ENCODE data around the gene MS4A4A.

MS4A4A gene

GRCh38 chr11:60314635-60315321, 34.3 kb downstream of the MS4A4A start:
- TF ChIP-seq Cebpa-rat (IDR thresholded peaks at IDR 0.05) = no peak
- H3K9ac ChIP-seq = peak overlapping the region in 5 of 11 experiments; percentile 7 to 84 (median 51); a peak in 8 of 22 replicates
- H3K36me3 ChIP-seq = peaks cover 0 to 7% (median 0%) of the 10 kb centered on the region in 11 experiments; a peak in 3 of 22 replicates
- peaks cover 26 to 82% (median 44%) of the 10 kb centered on the region in 10 experiments for H3K4me1 ChIP-seq
- peak overlapping the region in 5 of 11 experiments; percentile 22 to 92 (median 68); a peak in 9 of 22 replicates for H3K27ac ChIP-seq
- H3K27me3 ChIP-seq = no peaks in the 10 kb centered on the region
- peak overlapping the region; percentile 10 to 87 (median 53) for H3K4me2 ChIP-seq
- H3K4me3 ChIP-seq = no peak overlapping the region
- H3K9me3 ChIP-seq (replicated peaks in 1 of 11) = peaks cover 28 to 63% (median 36%) of the 10 kb centered on the region in 11 experiments
- H4K20me1 ChIP-seq = no peaks in the 10 kb centered on the region

GRCh38 chr11:60315871-60316270, 35.4 kb downstream of the MS4A4A start:
- peak overlapping the region in 2 of 11 experiments; percentile 28 to 39; a peak in 2 of 22 replicates for H3K9ac ChIP-seq
- TF ChIP-seq Cebpa-rat (IDR thresholded peaks at IDR 0.05) = no peak

DNA sequence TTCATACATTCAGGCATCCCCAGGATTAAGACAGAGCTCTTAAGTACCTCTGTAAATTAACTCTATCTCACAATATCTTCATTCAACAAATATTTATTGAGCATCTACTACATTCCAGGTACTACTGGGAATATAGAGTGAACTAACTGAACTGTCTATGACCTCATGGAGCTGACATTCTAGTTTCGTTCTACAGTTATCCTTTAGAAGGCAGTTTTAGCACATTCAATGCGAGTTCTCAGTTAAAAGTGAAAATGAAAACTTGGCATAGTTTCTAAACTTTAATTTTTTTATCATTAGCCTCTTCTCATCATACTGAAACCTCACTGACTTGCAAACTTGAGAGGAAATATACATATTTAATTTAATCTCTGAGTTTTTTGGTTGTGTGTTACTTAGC, 35.9 kb downstream of the MS4A4A start:
- TF ChIP-seq Cebpa-rat (IDR thresholded peaks at IDR 0.05) = no peak
- H3K4me3 ChIP-seq = no peak overlapping the region
- H3K36me3 ChIP-seq = peaks cover 0 to 7% (median 0%) of the 10 kb centered on the region in 11 experiments; a peak in 3 of 22 replicates
- peaks cover 12 to 69% (median 29%) of the 10 kb centered on the region in 10 experiments for H3K4me1 ChIP-seq
- peak overlapping the region in 1 of 11 experiments; percentile 28; a peak in 2 of 22 replicates for H3K9ac ChIP-seq
- H4K20me1 ChIP-seq = no peaks in the 10 kb centered on the region
- H3K27me3 ChIP-seq = no peaks in the 10 kb centered on the region
- H3K27ac ChIP-seq = peak overlapping the region in 2 of 11 experiments; percentile 63 to 92; a peak in 2 of 22 replicates
- H3K9me3 ChIP-seq (replicated peaks in 1 of 11) = peaks cover 40 to 78% (median 51%) of the 10 kb centered on the region in 11 experiments
- H3K4me2 ChIP-seq = peak overlapping the region in 2 of 11 experiments; percentile 68 to 87; a peak in 3 of 22 replicates

More at GRCh38 chr11:60315871-60316270, 35.4 kb downstream of the MS4A4A start:
- Histone ChIP-seq H3K4me3 (no peak overlapping the region), H3K9me3 (replicated peaks in 1 of 11) (peaks cover 39 to 74% (median 47%) of the 10 kb centered on the region in 11 experiments), H3K4me1 (peaks cover 17 to 73% (median 34%) of the 10 kb centered on the region in 10 experiments), H3K4me2 (peak overlapping the region in 3 of 11 experiments; percentile 5 to 87 (median 68); a peak in 3 of 22 replicates), H3K27ac (peak overlapping the region in 2 of 11 experiments; percentile 63 to 92; a peak in 2 of 22 replicates), H4K20me1 (no peaks in the 10 kb centered on the region), H3K36me3 (peaks cover 0 to 7% (median 0%) of the 10 kb centered on the region in 11 experiments; a peak in 3 of 22 replicates), H3K27me3 (no peaks in the 10 kb centered on the region)

GRCh38 chr11:60318726-60319125, 38.3 kb downstream of the MS4A4A start:
- Histone ChIP-seq H3K9ac (no peak overlapping the region), H4K20me1 (no peaks in the 10 kb centered on the region), H3K4me3 (0 out of 20 replicates have a peak overlapping the region, but pooled peaks of 1 of the 10 experiments have one; percentile 10), H3K4me2 (no peak overlapping the region), H3K36me3 (peaks cover 0 to 7% (median 0%) of the 10 kb centered on the region in 11 experiments; a peak in 2 of 22 replicates), H3K27me3 (no peaks in the 10 kb centered on the region), H3K9me3 (replicated peaks in 1 of 11) (peaks cover 49 to 82% (median 65%) of the 10 kb centered on the region in 11 experiments), H3K4me1 (peaks cover 7 to 52% (median 12%) of the 10 kb centered on the region in 10 experiments), H3K27ac (no peak overlapping the region)
- no peak for TF ChIP-seq Cebpa-rat (IDR thresholded peaks at IDR 0.05)

DNA sequence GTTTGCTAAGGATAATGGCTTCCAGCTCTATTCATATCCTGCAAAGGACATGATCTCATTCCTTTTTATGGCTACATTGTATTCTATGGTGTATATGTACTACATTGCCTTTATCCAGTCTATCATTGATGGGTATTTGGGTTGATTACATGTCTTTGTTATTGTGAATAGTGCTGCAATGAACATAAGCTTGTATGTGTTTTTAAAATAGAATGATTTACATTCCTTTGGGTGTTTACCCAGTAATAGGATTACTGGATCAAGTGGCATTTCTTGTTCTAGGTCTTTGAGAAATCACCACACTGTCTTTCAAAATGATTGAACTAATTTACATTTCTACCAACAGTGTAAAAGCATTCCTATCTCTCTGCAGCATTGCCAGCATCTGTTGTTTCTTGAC, 40.6 kb downstream of the MS4A4A start:
- Histone ChIP-seq H3K4me2 (no peak overlapping the region), H3K27me3 (no peaks in the 10 kb centered on the region), H3K27ac (no peak overlapping the region), H3K9ac (no peak overlapping the region), H4K20me1 (no peaks in the 10 kb centered on the region), H3K4me3 (no peak overlapping the region), H3K36me3 (peaks cover 0 to 9% (median 0%) of the 10 kb centered on the region in 11 experiments; a peak in 6 of 22 replicates), H3K4me1 (peaks cover 0 to 28% (median 0%) of the 10 kb centered on the region in 10 experiments; a peak in 4 of 20 replicates), H3K9me3 (replicated peaks in 1 of 11) (peaks cover 55 to 90% (median 82%) of the 10 kb centered on the region in 11 experiments)
- no peak for TF ChIP-seq Cebpa-rat (IDR thresholded peaks at IDR 0.05)

DNA sequence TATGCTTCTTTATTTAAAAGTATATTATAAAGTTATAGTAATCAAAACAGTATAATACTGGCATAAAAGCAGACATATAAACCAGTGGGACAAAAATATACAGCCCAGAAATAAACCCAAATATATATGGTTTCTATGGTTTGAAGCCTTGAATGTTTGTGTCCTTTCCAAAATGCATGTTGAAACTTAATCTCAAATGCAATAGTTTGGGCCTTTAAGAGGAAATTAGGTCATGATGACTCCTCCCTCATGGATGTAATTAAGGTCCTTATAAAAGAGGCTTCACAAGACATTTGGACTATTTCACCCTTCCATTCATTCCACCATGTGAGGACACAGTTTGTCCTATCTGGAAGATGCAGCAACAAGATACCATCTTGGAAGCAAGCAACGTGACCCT, 46.5 kb downstream of the MS4A4A start, which contains the start of gene MS4A6E:
Gene MS4A6E (plus strand): TSS at position 301 of the 400 bp plus-strand sequence. CDS start 7,641 bp downstream, outside the sequence.
- Histone ChIP-seq H4K20me1 (no peaks in the 10 kb centered on the region), H3K4me2 (no peak within 1 kb of the TSS), H3K27me3 (no peaks in the 10 kb centered on the region), H3K9me3 (replicated peaks in 1 of 11) (peaks cover 51 to 77% (median 66%) of the 10 kb centered on the region in 11 experiments), H3K9ac (no peak within 1 kb of the TSS), H3K36me3 (peaks cover 0 to 6% (median 0%) of the 10 kb centered on the region in 11 experiments; a peak in 7 of 22 replicates), H3K27ac (no peak within 1 kb of the TSS), H3K4me1 (peaks cover 0 to 15% (median 0%) of the 10 kb centered on the region in 10 experiments; a peak in 6 of 20 replicates), H3K4me3 (no peak within 1 kb of the TSS)
- TF ChIP-seq Cebpa-rat (IDR thresholded peaks at IDR 0.05) = no peak

DNA sequence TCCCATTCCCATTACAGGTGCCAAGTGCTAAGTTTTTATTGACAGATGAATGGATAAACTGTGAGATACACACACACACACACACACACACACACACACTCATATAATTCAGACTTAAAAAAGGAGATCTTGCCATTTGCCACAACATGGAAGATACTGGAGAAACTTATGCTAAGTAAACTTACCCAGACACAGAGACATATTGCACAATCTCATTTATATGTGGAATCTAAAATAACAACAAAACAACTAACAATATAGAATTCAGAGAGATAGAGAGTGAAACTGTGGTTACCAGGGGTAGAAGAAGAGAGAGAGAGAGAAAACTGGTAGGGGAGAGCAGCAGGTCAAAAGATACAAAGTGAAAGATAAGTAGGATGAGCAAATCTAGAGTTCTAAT, 48.0 kb downstream of the MS4A4A start:
- Histone ChIP-seq H3K4me2 (no peak overlapping the region), H3K9me3 (replicated peaks in 1 of 11) (peaks cover 41 to 63% (median 51%) of the 10 kb centered on the region in 11 experiments), H3K27me3 (no peaks in the 10 kb centered on the region), H3K4me3 (no peak overlapping the region), H3K9ac (no peak overlapping the region), H3K36me3 (peaks cover 0 to 6% (median 0%) of the 10 kb centered on the region in 11 experiments; a peak in 7 of 22 replicates), H3K4me1 (peaks cover 0 to 28% (median 4%) of the 10 kb centered on the region in 10 experiments; a peak in 10 of 20 replicates), H4K20me1 (no peaks in the 10 kb centered on the region), H3K27ac (no peak overlapping the region)
- peak in 2 of 11 experiments; percentile 25 to 36; a peak in 1 of 22 replicates for TF ChIP-seq Cebpa-rat (IDR thresholded peaks at IDR 0.05)

- peak overlapping the region in 3 of 11 experiments; percentile 14 to 74 (median 62); a peak in 3 of 22 replicates for H3K9ac ChIP-seq
- peak overlapping the region in 5 of 11 experiments; percentile 6 to 84 (median 56); a peak in 9 of 22 replicates for H3K4me2 ChIP-seq
- H3K4me1 ChIP-seq = peaks cover 12 to 71% (median 19%) of the 10 kb centered on the region in 10 experiments; a peak in 19 of 20 replicates
- H3K27me3 ChIP-seq = no peaks in the 10 kb centered on the region
- H3K27ac ChIP-seq = peak overlapping the region in 3 of 11 experiments; percentile 66 to 91 (median 87); a peak in 6 of 22 replicates
- H3K36me3 ChIP-seq = no peaks in the 10 kb centered on the region
- H4K20me1 ChIP-seq = no peaks in the 10 kb centered on the region
- peaks cover 12 to 27% (median 16%) of the 10 kb centered on the region in 11 experiments for H3K9me3 ChIP-seq (replicated peaks in 1 of 11)
- no peak overlapping the region for H3K4me3 ChIP-seq
- TF ChIP-seq Cebpa-rat (IDR thresholded peaks at IDR 0.05) = no peak
Observed at GRCh38 chr11:60332846-60333245, 52.4 kb downstream of the MS4A4A start.
